ENCODE results near the gene ITGA3. TPM values are rescaled to one million over a fixed set of nuclear protein-coding genes. Genes with fewer than 3 reads are reported as not detected.

Gene ITGA3
- total RNA-seq, 4 donors from 2014 or later = 44.4 to 86.3 (median 77.0) TPM

GRCh38 chr17:50118828-50119218, 62.9 kb downstream of the ITGA3 start:
- WGBS, 2 donors = 77 to 85% methylated on average over 3 to 4 of the region's 4 CpGs
- Histone ChIP-seq H3K36me3 (no peaks in the 10 kb centered on the region), H3K9me3 (no peaks in the 10 kb centered on the region), H3K27me3 (peaks cover 0 to 44% (median 0%) of the 10 kb centered on the region in 4 donors), H3K27ac (no peak overlapping the region), H3K4me1 (peaks cover 0 to 26% (median 6%) of the 10 kb centered on the region in 3 donors), H3K4me3 (no peak overlapping the region)
- intact Hi-C loops (cut with DNase I) = no loop called here
- no peak for TF ChIP-seq POLR2A (IDR thresholded peaks at IDR 0.05)
- TF ChIP-seq, protein P1, sequence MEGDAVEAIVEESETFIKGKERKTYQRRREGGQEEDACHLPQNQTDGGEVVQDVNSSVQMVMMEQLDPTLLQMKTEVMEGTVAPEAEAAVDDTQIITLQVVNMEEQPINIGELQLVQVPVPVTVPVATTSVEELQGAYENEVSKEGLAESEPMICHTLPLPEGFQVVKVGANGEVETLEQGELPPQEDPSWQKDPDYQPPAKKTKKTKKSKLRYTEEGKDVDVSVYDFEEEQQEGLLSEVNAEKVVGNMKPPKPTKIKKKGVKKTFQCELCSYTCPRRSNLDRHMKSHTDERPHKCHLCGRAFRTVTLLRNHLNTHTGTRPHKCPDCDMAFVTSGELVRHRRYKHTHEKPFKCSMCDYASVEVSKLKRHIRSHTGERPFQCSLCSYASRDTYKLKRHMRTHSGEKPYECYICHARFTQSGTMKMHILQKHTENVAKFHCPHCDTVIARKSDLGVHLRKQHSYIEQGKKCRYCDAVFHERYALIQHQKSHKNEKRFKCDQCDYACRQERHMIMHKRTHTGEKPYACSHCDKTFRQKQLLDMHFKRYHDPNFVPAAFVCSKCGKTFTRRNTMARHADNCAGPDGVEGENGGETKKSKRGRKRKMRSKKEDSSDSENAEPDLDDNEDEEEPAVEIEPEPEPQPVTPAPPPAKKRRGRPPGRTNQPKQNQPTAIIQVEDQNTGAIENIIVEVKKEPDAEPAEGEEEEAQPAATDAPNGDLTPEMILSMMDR (IDR thresholded peaks at IDR 0.05) = no peak
- no peak for DNase-seq

DNA sequence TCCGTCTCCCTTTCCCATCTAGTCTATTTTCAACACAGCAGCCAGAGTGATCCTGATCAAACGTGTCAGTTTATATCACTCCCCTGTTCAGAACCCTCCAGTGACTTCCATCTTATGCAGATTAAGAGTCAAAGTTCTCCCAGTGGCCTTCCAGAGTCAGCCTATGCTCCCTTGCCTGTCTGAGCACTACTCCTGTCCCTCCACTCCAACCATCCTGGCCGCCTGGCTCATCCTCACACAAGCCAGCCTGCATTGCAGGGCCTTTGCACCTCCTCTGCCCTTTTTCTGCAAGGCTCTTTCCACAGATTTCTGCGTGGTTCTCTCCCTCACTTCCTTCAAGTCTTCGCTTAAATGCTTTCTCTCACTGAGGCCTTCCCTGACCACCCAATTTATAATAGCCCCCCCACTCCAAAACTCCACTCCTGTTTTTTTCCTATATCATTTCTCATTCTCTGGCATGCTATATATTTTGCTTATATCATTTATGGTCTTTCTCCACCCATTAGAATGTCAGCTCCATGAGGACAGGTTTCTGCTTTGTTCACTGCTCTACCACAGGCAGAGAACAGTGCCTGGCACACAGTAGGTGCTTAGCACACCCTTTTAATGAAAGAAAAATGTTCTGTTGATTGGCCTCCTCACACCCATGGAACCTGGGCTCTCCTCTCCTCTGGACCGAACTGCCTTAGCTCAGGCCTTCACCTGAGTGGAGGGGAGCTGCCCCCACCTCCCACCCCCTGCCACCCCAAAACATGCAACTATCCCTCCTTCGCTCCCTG, 64.8 kb downstream of the ITGA3 start:
- Histone ChIP-seq H3K27me3 (peaks cover 0 to 39% (median 0%) of the 10 kb centered on the region in 4 donors), H3K27ac (no peak overlapping the region), H3K36me3 (no peaks in the 10 kb centered on the region), H3K9me3 (no peaks in the 10 kb centered on the region), H3K4me3 (no peak overlapping the region), H3K4me1 (peaks cover 0 to 26% (median 9%) of the 10 kb centered on the region in 3 donors)
- intact Hi-C loops (cut with DNase I) = no loop called here
- no peak for TF ChIP-seq POLR2A (IDR thresholded peaks at IDR 0.05)
- TF ChIP-seq, protein P1 (IDR thresholded peaks at IDR 0.05) = no peak
- DNase-seq = no peak
- WGBS, 2 donors = 81 to 87% methylated on average over 7 of the region's 7 CpGs

DNA sequence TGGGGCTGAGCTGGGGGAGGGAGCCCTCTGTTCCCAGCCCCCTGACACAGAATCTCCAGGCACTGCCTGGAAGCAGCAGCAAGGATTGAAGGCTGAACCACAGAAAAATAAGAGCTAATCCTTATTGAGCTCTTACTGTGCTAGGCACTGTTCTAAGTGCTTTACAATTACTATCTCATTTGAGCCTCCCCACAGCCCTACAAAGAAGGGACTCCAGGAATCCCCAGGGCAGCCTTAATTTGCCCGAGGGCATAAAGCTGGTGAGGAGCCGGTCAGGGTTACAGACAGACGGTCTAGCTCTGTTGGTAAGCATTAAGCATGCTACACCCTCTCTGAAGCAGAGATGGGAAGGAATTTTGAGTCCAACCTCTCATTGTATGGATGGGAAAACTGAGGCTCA, 67.0 kb downstream of the ITGA3 start:
- Histone ChIP-seq H3K9me3 (no peaks in the 10 kb centered on the region), H3K4me1 (peaks cover 0 to 19% (median 5%) of the 10 kb centered on the region in 3 donors), H3K4me3 (no peak overlapping the region), H3K27me3 (peaks cover 0 to 28% (median 0%) of the 10 kb centered on the region in 4 donors), H3K27ac (no peak overlapping the region), H3K36me3 (no peaks in the 10 kb centered on the region)
- intact Hi-C loops (cut with DNase I) = no loop called here
- 69 to 90% methylated on average over 3 of the region's 3 CpGs for WGBS, 2 donors
- no peak for TF ChIP-seq POLR2A (IDR thresholded peaks at IDR 0.05)
- TF ChIP-seq, protein P1 (IDR thresholded peaks at IDR 0.05) = no peak
- DNase-seq = no peak

DNA sequence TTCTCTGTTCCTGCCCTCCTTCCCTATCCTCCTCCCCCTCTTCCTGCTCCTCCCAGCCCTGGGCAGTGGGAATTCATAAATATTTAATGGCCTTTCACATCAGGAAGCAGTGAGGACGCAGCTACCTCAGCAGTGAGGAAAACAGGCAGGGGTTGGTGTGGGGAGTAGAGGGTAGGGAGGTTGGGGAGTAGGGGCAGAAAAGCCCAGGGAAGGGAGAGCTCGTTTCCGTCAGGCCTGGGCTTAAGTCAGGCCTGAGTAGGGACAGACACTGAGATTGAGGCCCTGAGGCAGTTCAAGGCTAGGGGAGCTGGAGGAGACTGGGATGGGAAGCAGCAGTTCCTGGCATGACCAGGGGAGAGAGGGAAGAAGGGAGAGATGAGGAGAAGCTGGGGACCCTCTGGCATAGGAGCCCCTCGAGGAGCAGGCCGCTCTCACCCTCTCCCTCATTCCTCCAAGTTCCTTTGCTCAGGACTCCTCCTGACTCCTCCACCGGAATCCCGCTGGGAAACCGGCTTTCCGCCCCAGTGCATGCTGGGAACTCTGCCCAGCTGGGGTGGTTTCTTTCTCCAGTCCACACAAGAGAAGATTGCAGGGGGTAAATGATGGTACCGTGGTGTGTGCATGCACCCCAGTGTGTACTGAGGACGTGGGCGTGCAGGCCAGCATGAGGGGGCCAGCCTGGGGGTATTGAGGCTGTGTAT, 67.9 kb downstream of the ITGA3 start:
- Histone ChIP-seq H3K4me3 (no peak overlapping the region), H3K27ac (peak overlapping the region in 3 of 4 donors; percentile 27 to 72 (median 54)), H3K36me3 (no peaks in the 10 kb centered on the region), H3K27me3 (peaks cover 0 to 29% (median 2%) of the 10 kb centered on the region in 4 donors), H3K4me1 (peaks cover under 1 to 24% (median 5%) of the 10 kb centered on the region in 3 donors), H3K9me3 (no peaks in the 10 kb centered on the region)
- no peak for TF ChIP-seq POLR2A (IDR thresholded peaks at IDR 0.05)
- TF ChIP-seq, protein P1 (IDR thresholded peaks at IDR 0.05) = no peak
- intact Hi-C loops (cut with DNase I) = no loop called here
- DNase-seq = no peak
- 38 to 56% methylated on average over 9 to 11 of the region's 12 CpGs for WGBS, 2 donors

GRCh38 chr17:50125420-50125997, 69.6 kb downstream of the ITGA3 start:
- WGBS, 2 donors = 87 to 96% methylated on average over 4 of the region's 4 CpGs
- peaks cover 12 to 41% (median 16%) of the 10 kb centered on the region in 3 donors for H3K4me1 ChIP-seq
- peaks cover 5 to 35% (median 9%) of the 10 kb centered on the region in 4 donors for H3K27me3 ChIP-seq
- TF ChIP-seq, protein P1 (IDR thresholded peaks at IDR 0.05) = no peak
- no peak for TF ChIP-seq POLR2A (IDR thresholded peaks at IDR 0.05)
- no peaks in the 10 kb centered on the region for H3K36me3 ChIP-seq
- DNase-seq = no peak
- no peak overlapping the region for H3K27ac ChIP-seq
- intact Hi-C loops (cut with DNase I) = no loop called here
- H3K4me3 ChIP-seq = no peak overlapping the region
- no peaks in the 10 kb centered on the region for H3K9me3 ChIP-seq
